HepG2 (cell line): Measurements from ENCODE around the gene GFER.

ENCODE experiments used
- GFI1 ChIP-seq: sonication (generic); formaldehyde crosslinking; IDR thresholded peaks from 2 replicates; pipeline ENCODE4 v1.5.0; 2020; ENCODE audit warnings: missing genetic modification reagents, mild to moderate bottlenecking, borderline replicate concordance
- POLR2A ChIP-seq, 2 experiments: IDR thresholded peaks; 2 replicates each; pipeline ENCODE4 v1.6.1; 2011; ENCODE audit warnings: low read depth in 2 of 2, low read length in 2 of 2, mild to moderate bottlenecking in 1 of 2, moderate library complexity in 1 of 2; ENCODE audit not compliant: insufficient read depth in 1 of 2
- POLR2AphosphoS5 ChIP-seq: IDR thresholded peaks from 2 replicates; pipeline ENCODE4 v1.6.1; 2012; ENCODE audit warnings: low read depth, low read length
- REST ChIP-seq, 2 experiments: IDR thresholded peaks; 2 replicates each; pipeline ENCODE4 v1.6.1; 2011 to 2012; ENCODE audit warnings: low read length in 2 of 2, borderline replicate concordance in 1 of 2, low read depth in 1 of 2, mild to moderate bottlenecking in 1 of 2, moderate library complexity in 1 of 2

- TF ChIP-seq GFI1 (CRISPR knock-in tag) (no peak), POLR2AphosphoS5 (no peak), POLR2A (IDR thresholded peaks at IDR 0.05; ENCODE audit: insufficient read depth in 1 of 2, low read depth in 2 of 2, low read length in 2 of 2) (no peak), REST (IDR thresholded peaks at IDR 0.05; ENCODE audit: borderline replicate concordance in 1 of 2, low read depth in 1 of 2, low read length in 2 of 2) (no peak)
Measured at GRCh38 chr16:2007081-2007836, 23.3 kb downstream of the GFER start.
